Activated CD4-positive, alpha-beta T cell treated with anti-CD3 and anti-CD28 coated beads, Interleukin-2, amount 50 U/mL, for 24 hours (primary cell): ENCODE results near the gene KYNU.
A peak's percentile ranks its signal among the peaks of the same experiment; 100 is the strongest.
"Not testable (repeated sequence)": the region's sequence is repeated elsewhere in the genome, so short reads cannot be mapped to it uniquely, and the experiment has no call there.

Experiments used
- DNase-seq, 2 donors: peaks; one replicate each; pipeline ENCODE4 v3.0.0-alpha.2; 2020; ENCODE audit warnings: low read depth in 1 of 2, low spot score in 1 of 2

KYNU gene

DNA sequence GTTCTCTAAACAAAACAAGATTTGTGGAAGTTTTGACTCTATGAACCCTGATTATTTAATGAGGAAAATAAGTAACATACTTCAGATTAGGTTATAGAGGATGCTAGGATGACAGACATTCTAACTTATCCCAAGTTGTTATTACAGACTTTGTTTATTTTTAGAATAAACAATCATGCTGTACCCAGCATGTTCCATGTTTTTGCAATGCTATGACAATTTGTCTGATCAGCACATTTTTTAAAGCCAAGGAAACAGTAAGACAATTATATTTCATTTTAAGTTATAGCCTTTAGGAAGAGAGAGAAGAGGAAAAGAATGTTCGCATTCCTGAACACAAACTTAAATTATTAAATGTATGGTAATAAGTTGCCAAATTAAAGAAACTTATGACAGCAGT lies 119.8 kb downstream of the KYNU start:
- no peak for DNase-seq

DNA sequence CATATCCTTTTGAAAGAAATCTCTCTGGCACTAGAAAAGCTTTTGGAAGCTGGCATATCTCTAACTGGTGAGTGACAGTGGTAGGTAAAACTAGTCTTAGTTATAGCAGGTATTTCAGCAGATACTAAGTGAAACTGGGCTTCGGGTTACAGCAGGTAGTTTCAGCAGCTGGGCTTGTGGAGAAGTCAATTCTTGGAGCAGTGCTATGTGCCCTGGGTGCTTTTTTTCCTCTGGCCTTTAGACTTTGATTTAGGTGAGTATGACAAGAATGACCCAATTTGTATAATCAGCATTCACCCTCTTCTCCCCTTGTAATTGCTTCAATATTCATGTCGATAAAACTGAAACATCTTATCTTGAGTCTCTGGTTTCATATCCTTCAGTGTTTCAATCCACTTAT lies 123.1 kb downstream of the KYNU start:
- no peak for DNase-seq

DNA sequence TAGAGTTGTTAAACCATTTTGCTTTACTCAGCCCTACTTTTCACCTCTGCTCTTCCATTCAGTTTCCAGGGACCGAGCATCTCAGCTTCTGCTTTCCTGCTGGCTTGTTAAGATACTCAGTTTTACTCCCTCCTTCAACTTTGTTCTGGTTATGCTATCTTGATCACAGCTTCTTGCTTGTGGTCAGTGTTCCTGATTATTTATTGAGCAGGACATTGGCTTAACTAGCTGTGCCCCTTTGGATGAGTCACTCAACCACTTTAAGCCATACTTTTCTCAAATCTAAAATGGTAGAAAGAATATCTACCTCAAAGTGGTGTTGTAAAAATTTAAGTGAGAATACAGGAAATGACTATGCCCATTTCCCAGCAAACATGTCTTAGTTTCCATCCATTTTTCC lies 124.0 kb downstream of the KYNU start:
- no peak for DNase-seq

DNA sequence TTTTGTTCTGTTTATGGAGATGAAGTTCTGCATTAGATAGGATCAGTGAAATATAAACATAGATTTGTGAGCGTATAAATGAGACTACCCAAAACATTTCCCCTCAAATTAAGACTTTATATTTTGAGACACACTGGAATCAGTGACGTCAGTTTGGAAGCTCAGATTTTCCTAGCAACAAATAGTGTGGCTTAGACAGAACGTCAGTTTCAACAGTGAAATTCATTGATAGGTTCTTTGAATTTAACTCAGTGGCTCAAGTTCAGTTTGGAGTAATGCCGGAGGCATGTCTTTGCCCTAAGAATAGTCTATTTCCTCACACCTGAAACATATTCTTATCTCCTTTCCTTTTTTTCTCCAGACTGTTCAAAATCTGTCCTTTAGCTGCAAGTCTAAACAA lies 138.2 kb downstream of the KYNU start:
- no peak for DNase-seq

DNA sequence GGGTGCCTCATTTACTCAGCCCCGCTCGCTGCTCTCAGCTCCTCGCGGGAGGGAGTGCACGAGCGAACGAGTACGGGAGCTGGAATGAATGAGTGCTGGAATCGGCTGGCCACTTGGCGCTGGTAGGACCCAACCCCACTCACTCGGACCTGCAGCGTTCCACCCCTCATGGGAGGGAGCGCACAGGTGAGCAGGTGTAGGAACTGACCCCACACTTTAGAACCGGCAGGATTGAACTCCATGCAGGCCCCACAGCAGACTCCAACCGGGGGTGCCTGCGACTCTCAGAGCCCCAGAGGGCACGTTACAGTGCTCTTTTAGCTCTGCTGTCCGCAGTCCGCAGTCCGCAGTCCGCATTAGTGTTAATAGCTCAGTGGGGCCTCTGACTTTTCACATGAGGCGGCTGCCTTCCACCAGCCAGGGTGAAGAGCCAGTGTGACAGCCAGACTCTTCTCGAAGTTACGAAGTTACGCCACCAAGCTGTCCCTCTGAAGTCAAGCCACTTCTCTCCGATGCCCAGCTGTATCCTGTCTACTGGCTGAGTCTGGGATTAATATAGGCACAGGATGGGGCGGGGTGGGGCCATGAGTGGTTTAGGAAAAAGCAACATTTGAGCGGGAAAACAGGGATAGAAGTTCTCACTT lies 149.1 kb downstream of the KYNU start:
- no peak for DNase-seq

DNA sequence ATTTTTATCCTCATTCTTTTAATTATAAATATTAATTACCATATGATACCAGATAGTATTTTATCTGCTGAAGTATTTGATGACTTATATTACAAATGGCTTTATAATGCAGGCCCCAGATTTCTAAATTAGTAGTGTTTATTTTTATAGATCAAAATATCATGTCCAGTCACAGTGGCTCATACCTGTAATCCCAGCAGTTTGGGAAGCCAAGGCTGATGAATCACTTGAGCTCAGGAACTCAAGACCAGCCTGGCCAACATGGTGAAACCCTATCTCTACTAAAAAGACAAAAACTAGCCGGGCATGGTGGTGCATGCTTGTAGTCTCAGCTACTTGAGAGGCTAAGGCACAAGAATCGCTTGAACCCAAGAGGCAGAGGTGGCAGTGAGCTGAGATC lies 151.7 kb downstream of the KYNU start:
- no peak for DNase-seq

DNA sequence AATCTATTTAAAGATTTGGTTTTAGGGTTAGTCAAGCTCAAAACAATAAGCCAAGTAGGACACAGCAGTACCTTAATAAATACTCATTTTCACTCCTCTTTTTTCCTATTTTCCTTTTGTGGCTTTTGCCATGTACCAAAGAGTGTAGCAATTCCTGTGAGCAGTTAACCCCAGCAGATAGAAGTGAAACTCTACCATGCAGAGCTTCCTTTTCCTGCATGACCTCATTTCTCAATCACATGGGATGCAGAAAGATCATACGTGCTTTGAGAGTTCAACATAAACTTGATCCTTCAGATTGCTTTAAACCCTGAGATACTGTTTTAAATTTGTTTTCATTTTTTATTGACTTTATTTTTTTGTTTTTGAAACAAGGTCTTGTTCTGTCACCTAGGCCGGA lies 152.7 kb downstream of the KYNU start:
- no peak for DNase-seq

DNA sequence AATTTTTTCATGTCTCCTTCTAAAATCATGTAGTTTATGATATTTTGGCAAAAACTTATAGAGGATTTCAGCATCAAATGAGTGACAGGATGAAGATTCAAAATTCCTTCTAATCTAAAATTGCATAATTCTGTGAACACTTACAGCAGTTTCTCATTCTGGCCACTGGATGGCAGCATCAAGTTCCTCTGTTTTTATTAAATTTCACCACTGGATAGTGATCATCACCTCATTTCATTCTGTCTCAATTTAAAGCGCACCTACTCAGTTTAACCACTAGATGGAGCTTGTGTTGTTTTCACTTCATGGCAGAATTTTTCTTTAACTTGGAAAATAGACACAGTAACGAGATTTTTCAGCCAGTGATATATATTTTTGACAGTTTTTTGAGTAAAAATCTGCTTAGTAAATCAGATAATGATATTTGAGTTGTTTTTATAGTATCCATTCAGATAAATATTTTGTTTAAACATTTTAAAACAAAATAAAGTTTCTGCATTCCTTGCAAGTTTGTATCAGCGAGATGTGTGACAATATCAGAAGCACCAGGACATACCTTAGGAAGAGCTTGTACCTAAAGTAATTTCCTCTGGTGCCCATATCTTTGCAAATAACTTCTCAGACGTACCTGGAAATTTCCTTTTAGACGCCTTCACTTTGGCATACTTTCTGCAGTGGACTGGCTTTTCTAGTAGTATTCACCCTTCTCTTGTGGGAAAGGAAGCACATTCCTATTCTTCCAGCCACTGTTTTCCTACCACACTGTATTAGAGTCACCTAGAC lies 157.0 kb downstream of the KYNU start:
- peak in 1 of 2 donors; percentile 61 for DNase-seq

DNA sequence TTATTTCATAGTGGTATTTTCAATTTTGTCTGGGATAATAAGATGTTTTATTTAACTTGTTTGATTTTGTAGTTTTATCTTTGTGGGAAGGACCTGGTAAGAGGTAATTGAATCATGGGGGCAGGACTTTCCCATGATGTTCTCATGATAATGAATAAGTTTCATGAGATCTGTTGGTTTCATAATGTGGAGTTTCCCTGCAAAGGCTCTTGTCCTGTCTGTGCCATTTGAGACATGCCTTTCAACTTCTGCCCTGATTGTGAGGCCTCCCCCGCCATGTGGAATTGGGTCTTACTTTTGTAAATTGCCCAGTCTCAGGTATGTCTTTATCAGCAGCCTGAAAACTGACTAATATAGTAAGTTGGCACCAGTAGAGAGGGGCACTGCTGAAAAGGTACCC lies 174.0 kb downstream of the KYNU start:
- no peak for DNase-seq

DNA sequence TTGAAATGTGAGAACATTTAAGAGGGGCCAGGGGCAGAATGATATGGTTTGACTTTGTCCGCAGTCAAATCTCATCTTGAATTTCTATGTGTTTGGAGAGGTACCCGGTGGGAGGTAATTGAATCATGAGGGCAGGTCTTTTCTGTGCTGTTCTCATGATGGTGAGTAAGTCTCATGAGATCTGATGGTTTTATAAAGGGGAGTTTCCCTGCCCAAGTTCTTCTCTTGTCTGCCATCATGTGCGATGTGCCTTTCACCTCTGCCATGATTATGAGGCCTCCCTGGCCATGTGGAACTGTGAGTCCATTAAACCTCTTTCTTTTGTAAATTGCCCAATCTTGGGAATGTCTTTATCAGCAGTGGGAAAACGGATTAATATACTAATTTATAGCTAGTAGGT lies 176.0 kb downstream of the KYNU start:
- DNase-seq, result not testable (repeated sequence)

DNA sequence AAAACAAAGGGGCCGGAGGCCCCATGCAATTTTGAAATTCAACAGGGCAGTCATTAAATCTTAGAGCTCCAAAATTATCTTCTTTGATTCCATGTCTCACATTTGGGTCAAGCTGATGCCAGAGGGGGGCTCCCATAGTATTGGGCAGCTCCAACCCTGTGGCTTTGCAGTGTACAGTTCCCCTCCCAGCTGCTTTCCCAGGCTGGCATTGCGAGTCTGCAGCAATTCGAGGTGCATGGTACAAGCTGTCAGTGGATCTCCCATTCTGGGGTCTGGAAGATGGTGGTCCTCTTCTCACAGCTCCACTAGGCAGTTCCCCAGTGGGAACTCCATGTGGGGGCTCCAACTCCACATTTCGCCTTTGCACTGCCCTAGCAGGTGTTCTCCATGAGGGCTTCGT lies 179.1 kb downstream of the KYNU start:
- DNase-seq, result no peak

DNA sequence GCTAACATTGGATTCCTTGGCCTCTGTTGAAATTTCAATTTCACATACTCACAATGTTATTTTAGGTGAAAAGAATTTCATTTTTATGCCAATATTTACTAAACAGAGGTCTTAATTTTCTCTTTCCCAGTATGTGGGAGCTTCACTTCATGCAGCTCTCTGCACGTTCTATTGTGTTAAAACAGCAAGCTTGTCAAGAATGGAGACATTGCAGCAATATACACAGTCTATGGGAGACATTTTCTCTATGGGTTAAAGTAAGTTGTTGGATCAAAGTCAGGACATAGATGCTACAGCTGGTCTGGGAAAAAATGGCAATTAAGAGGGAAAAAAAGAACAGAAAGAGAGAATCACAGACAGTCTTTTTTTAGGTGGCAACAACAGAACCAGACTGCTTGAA lies 181.4 kb downstream of the KYNU start:
- no peak for DNase-seq

DNA sequence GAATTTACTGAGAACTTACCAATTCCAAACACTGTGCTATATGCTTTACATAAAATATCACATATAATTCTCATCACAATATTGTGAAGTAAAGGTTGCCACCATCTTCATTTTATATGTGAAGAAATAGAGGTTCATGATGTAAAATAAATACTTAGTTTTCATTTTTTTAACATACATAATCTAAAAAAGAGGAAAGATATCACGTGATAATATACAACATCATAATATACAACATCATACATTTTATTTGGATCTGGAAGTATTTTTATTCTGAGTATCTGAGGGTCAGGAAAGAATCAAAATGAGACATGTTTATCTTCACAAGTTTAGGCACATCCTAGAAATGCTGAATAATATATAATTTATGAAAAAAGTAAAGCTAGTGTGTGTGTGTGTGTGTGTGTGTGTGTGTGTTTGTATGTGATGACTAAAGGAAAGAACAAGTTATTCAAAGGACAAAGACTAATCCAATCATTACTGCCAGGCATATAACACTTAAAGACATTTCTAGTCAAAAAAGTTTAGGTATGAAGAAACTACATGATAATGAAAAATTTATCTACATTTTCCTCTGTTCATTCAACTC lies 186.2 kb downstream of the KYNU start:
- DNase-seq, result no peak

DNA sequence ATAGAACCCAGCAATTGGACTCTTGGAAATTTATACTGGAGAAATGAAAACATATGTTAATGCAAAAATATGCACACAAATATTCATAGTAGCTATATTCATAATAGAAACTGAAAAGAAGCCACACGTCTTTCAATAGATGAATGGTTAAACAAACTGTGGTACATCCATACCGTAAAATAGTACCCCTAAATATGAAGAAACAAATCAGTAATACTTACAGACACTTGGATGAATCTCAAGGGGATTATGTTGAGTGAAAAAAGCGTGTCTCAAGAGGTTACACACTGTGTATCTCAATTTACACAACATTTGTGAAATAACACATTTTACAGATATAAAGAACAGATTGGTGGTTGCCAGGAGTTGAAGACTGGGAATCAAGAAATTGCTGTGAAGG lies 190.6 kb downstream of the KYNU start:
- no peak for DNase-seq

DNA sequence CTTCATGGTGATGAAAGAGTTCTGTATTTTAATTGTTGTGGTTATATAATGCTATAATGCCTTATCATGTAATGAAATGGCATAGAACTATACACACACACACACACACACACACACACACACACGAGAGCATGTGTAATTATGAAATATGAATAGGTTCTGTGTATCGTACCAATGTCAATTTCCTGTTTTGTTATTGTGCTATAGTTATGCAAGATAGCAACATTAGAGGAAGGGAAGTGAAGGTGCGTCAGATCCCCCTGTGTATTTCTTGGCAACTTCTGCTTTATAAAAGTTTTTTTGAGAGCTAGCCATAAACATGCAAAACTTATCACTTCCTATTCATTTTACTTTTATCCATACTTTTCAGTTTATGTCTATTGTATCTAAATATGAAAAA lies 191.0 kb downstream of the KYNU start:
- no peak for DNase-seq

DNA sequence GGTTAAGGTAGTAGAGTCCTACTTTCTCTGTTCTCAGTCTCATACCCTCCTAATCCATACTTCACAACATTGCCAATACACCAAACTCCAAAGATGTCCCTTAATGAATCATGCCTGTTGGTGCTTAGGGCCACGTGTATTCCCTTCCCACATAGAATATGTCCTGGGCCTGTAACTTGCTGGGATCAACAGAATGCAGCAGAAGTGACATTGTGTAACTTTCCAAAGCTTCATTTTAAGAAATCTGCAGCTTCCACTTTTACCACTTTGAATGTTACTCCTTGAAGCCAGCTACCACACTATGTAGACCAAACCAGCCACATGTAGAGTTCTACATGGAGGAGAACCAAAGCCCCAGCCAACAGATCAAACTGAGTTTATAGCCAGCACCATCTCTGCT lies 193.2 kb downstream of the KYNU start:
- no peak for DNase-seq

DNA sequence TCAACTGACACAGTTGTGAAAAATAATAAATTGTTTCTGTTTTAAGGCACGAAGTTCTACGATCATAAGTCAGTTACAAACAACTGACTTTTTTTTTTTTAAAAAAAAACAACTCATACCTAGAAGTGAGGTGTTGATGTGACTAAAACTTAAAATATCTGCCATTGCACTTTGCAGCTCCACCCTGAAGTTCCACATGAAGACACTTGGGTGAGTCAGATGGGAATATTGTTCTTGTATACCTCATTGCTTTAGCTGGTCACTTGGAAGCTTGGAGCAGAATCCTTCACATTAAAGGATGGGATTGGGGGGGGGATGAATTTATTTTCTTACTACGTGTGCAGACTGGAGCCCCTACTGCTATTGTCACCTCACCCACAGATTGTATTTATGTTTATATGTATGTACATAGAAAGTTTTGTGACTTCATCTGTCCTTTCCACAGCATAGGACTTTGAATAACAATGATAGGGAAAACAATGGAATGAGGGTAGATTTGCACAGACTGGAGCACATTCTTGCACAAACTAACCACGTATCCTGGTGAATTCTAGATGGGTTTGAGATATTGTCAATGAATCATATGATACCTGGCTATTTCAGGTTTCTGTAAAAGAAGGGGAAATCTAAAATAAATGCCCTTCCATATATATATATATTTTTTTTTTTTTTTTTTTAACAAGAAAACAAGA lies 193.9 kb downstream of the KYNU start:
- DNase-seq, result no peak

DNA sequence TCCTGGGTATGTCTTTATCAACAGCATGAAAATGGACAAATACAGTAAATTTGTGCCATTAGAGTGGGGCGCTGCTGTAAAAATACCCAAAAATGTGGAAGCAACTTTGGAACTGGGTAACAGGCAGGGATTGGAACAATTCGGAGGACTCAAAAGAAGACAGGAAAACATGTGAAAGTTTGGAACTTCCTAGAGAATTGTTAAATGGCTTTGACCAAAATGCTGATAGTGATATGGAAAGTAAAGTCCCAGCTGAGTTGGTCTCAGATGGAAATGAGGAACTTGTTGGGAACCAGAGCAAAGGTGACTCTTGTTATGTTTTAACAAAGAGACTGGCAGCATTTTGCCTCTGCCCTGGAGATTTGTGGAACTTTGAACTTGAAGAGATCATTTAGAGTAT lies 197.4 kb downstream of the KYNU start:
- DNase-seq, result not testable (repeated sequence)

DNA sequence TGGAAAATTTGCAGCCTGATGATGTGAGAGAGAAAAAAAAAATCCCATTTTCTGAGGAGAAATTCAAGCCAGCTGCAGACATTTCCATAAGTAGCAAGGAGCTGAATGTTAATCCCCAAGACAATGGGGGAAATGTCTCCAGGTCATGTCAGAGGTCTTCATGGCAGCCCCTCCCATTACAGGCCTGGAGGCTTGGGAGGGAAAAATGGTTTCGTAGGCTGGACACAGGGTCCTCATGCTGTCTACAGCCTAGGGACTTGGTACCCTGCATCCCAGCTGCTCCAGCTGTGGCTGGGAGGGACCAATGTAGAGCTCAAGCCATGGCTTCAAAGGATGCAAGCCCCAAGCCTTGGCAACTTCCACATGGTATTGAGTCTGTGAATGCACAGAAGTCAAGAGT lies 198.2 kb downstream of the KYNU start:
- no peak for DNase-seq

DNA sequence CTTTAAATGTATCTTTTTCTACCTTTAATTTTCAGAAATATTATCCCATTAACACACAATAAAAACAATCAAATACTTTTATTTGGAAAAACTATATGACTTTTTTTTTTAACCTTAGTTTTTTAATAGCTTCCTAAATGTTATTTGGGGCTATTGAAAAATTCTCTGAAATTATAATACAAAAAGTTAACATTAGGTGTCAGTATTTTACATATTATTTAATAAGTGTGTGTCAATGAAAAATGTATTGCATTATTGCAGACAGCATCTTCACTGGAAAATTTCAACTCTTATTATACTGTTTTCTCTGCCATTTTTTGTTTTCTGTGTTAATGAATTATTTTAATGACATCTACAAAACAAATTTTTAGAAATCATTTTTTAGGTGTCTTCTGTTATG lies 200.6 kb downstream of the KYNU start:
- DNase-seq, result no peak

DNA sequence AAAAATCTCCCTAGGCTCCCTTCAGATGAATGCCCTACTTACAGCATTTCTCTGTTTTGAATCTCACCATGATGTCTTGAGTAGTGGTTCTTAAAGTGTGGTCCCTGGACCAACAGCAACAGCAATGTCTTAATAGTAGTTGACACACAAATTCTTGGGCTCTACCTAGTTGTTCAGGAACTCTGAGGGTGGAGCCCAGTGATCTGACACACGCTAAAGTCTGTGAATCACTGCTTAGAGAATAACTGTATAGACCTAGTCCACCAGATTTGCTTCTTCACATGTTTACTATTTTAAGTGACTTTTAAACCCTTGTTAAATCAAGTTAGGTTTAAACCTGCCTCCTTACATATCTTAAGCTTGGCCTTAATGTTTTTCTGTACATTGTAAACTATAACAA lies 204.2 kb downstream of the KYNU start:
- no peak for DNase-seq

DNA sequence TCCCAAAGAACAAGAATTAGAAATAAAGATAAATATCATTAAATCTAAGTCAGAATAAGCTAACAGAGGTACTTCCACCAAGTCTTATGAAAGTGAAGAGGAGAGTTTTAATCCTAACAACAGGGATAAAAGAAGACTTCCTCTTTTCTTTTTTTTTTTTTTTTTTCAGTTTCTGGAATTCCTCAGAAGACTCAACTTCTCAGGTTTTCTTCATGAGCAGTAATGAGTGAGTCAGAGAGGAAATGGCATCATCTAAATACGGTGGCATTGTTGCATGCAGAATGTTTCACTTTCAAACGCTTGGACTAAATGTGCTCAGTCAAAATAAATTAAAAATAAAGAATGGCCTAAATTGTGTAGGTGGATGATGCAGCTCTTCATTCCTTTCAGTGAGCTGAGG lies 206.2 kb downstream of the KYNU start:
- no peak for DNase-seq
